ENCODE measurements around the gene FAM83C.

Gene FAM83C

DNA sequence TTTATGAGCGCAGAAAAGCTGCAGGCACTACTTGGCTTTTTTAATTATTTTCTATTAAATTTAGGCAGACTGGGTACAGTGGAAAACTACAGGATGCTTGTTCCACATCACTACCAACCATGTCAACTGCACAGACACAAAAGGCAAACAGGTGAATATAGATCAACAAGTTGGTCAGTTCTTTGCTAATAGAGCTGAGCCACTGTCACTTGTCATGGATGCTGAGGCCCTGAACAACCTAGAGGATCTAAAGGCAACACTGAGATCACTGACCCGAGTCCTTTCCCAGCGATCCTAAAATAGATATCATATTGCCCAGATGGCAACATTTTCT lies 34.5 kb upstream of the FAM83C start:
- TF ChIP-seq, protein P1, sequence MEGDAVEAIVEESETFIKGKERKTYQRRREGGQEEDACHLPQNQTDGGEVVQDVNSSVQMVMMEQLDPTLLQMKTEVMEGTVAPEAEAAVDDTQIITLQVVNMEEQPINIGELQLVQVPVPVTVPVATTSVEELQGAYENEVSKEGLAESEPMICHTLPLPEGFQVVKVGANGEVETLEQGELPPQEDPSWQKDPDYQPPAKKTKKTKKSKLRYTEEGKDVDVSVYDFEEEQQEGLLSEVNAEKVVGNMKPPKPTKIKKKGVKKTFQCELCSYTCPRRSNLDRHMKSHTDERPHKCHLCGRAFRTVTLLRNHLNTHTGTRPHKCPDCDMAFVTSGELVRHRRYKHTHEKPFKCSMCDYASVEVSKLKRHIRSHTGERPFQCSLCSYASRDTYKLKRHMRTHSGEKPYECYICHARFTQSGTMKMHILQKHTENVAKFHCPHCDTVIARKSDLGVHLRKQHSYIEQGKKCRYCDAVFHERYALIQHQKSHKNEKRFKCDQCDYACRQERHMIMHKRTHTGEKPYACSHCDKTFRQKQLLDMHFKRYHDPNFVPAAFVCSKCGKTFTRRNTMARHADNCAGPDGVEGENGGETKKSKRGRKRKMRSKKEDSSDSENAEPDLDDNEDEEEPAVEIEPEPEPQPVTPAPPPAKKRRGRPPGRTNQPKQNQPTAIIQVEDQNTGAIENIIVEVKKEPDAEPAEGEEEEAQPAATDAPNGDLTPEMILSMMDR (conservative IDR thresholded peaks at IDR 0.05; ENCODE audit: low read depth, low read length), result no peak
- DNase-seq (ENCODE audit: low read depth), result no peak
- no peak overlapping the region for H3K4me3 ChIP-seq (ENCODE audit: low read length)

DNA sequence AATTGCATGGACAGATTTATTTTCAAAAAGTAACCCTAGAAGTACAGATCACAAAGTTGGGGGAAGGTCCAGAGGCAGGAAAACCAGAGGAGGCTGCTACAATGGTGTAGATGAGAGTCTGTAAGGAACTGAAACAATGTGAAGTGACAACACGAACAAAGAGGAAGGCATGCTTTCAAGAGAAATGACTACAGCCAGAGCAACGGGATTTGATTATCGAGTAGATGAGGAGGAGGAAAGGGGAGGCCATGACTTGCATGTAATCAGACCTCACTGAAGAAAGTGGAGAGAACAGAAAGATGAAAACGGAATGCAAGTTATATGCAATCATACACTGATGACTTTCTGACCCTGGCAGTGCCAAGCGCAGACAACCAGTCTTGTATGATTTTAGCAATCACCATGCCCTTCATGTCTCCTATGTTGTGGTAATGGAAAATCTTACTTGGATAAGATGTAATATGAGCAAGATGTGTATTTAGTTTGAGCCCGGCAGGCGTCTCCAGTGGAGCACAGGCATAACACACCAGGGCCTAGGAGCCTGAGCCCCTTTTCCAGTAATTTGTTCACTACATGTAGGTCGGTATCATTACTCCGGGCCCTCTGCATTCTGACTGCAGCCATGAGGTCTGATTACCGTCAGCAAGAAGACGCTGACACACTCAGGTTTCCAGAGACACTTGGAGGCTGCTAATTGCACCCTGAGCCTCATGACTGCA lies 34.0 kb upstream of the FAM83C start:
- DNase-seq (ENCODE audit: low read depth), result peak; percentile 49
- H3K4me3 ChIP-seq (ENCODE audit: low read length), result no peak overlapping the region
- TF ChIP-seq, protein P1 (conservative IDR thresholded peaks at IDR 0.05; ENCODE audit: low read depth, low read length), result no peak

DNA sequence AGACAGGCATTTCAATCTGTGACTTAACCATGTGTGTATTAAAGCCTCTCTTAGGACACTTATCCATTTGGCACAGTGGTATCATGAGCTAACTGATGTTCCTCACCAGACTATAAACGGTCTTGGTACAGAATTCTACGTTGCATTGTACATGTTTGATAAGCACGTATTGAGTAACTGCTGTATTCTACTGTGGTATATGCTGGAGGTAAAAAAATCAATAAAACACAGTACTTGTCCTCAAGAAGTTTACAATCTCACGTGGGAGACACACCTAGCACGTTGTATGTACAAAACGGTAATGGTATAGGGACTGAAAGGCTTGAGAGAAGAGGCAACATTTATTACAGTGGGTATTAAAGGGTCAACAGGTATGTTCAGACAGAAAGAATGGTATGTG lies 33.2 kb upstream of the FAM83C start:
- DNase-seq (ENCODE audit: low read depth), result no peak
- no peak overlapping the region for H3K4me3 ChIP-seq (ENCODE audit: low read length)
- TF ChIP-seq, protein P1 (conservative IDR thresholded peaks at IDR 0.05; ENCODE audit: low read depth, low read length), result no peak

DNA sequence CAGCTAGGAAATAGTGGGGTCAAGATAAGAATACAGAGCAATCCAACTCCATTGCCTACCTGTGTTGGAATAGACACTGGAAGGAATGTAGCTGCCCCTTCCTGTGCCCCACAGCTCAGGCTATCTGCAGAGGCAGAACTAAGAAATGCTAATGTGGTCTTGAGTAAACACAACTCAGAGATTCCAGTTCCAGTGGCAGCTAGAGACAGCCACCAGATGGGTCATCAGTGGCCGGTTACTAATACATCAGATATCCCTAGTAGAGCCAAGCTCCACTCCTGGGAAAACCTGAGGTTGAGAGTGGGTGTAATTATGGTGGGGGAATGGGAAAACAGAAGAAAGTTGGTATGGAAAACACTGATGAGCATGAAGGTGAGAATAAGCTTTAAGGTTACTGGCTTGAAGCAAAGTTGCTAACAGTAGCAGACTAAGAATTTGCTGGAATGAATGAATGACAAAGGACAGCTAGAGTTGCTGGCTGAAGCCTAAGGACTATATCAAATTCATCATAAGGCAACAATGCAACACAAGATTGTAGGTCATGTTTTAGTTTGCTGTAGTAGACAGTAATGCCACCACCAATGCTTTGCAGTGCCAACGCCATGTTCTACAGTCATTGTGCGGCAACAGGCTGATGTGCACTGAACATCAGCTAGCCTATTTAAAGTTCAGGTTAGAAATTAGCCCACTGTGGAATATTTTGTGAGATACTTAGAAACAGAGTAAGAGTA lies 28.3 kb upstream of the FAM83C start:
- TF ChIP-seq, protein P1 (conservative IDR thresholded peaks at IDR 0.05; ENCODE audit: low read depth, low read length), result no peak
- no peak overlapping the region for H3K4me3 ChIP-seq (ENCODE audit: low read length)
- no peak for DNase-seq (ENCODE audit: low read depth)

DNA sequence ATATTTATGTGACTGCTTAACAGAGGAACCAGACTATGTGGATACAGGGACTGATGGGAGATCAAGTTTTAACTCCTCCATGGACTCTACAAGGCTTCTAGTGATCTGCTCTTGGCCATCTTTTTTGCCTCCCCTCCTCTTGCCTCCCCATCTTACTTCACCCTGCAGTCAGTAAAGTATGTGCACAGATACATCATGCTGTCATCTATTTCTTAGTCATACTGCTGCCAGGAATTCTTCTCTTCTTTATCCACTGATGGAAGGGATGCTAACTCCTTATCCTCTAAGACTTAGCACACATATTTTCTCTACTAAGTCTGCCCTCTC lies 27.6 kb upstream of the FAM83C start:
- no peak for DNase-seq (ENCODE audit: low read depth)
- TF ChIP-seq, protein P1 (conservative IDR thresholded peaks at IDR 0.05; ENCODE audit: low read depth, low read length), result no peak
- H3K4me3 ChIP-seq (ENCODE audit: low read length), result no peak overlapping the region

DNA sequence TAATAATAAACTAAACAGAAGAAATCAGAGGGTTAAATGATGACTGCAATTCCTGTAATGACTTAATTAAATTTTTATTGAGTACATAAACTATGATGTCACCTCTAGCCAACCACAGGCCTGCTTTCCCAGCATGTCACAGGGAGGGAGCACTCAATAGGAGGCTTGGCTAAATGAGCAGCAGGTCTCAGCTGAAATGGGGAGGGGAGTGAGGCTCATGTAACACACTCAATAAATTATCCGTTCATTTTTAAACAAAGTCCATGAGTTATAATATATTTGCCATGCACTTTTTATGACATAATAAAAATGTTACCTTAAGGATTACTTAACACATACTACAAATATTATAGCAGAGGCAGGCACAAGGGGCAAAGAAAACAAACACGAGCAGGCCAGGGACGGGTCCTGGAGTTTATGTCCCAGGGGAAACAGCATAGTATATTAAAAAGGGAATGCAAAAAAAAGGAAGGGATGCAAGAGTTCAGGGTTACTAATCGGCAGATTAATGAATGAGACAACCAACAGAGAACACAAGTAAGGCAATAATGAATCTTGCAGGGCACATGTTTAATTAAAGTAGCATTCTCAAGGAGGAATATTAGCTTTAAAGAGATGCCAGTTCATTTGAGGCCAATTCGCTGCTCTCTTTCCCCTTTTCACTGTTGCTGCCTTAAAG lies 27.1 kb upstream of the FAM83C start:
- DNase-seq (ENCODE audit: low read depth), result no peak
- H3K4me3 ChIP-seq (ENCODE audit: low read length), result no peak overlapping the region
- TF ChIP-seq, protein P1 (conservative IDR thresholded peaks at IDR 0.05; ENCODE audit: low read depth, low read length), result no peak
